ENCODE data around the gene ENOX1. TPM values are rescaled to one million over a fixed set of nuclear protein-coding genes. Genes with fewer than 3 reads are reported as not detected.

Gene ENOX1
- total and polyA plus RNA-seq, 2 of the 8 experiments (the other 6 are each of a cell fraction or from before 2014, with no cell fraction given): 0.23 to 0.37 TPM

- Histone ChIP-seq H3K36me3 (ENCODE audit: control insufficient read depth in 2 of 4, insufficient read depth in 4 of 4, low read length in 3 of 4) (no peaks in the 10 kb centered on the region), H3K23me2 (ENCODE audit: low read depth, low read length) (no peaks in the 10 kb centered on the region), H3K27ac (ENCODE audit: low read depth, low read length) (no peak overlapping the region), H3K4ac (replicated peaks; ENCODE audit: insufficient read length, low read depth, low read length) (no peak overlapping the region), H2BK15ac (ENCODE audit: low read length) (no peak overlapping the region), H4K5ac (ENCODE audit: insufficient read length, low read depth, low read length) (no peak overlapping the region), H3K9me3 (ENCODE audit: insufficient read depth in 2 of 2, low read depth in 1 of 2, low read length in 1 of 2) (peaks cover 0 to 3% of the 10 kb centered on the region in 2 experiments; a peak in 1 of 4 replicates), H3K79me1 (ENCODE audit: low read depth, low read length) (no peaks in the 10 kb centered on the region), H2AFZ (ENCODE audit: low read length) (no peak overlapping the region), H3K79me2 (ENCODE audit: control insufficient read depth in 1 of 2, insufficient read depth in 2 of 2, low read length in 2 of 2) (no peaks in the 10 kb centered on the region), H2AK5ac (ENCODE audit: low read depth, low read length) (no peak overlapping the region), H3K4me2 (ENCODE audit: insufficient read depth in 1 of 2, low read depth in 2 of 2, low read length in 2 of 2) (no peak overlapping the region), H3K18ac (ENCODE audit: extremely low read depth, low read length) (no peak overlapping the region), H2BK120ac (replicated peaks; ENCODE audit: low read depth, low read length) (no peak overlapping the region), H2BK20ac (ENCODE audit: low read length) (no peak overlapping the region), H3K9ac (replicated peaks in 1 of 4; ENCODE audit: extremely low read depth in 1 of 4, low read depth in 3 of 4, low read length in 3 of 4) (no peak overlapping the region), H2BK12ac (ENCODE audit: low read depth, low read length) (no peak overlapping the region), H4K20me1 (replicated peaks in 1 of 2; ENCODE audit: control insufficient read depth in 1 of 2, insufficient read depth in 2 of 2, low read length in 2 of 2) (no peaks in the 10 kb centered on the region), H2BK5ac (ENCODE audit: low read depth, low read length) (no peak overlapping the region), H3K27me3 (replicated peaks in 1 of 4; ENCODE audit: control insufficient read depth in 3 of 4, extremely low read depth in 1 of 4, insufficient read depth in 3 of 4, low read length in 3 of 4) (no peaks in the 10 kb centered on the region; a peak in 1 of 7 replicates), H3K14ac (ENCODE audit: insufficient read length) (no peak overlapping the region), H4K91ac (replicated peaks; ENCODE audit: insufficient read length, low read length) (no peak overlapping the region), H3K4me3 (ENCODE audit: extremely low read depth in 1 of 4, insufficient read depth in 2 of 4, low read depth in 3 of 4, low read length in 4 of 4) (no peak overlapping the region), H3K23ac (ENCODE audit: insufficient read length) (no peak overlapping the region), H4K8ac (ENCODE audit: extremely low read depth, insufficient read depth, low read length) (no peak overlapping the region), H3K4me1 (replicated peaks in 1 of 4; ENCODE audit: control insufficient read depth in 3 of 4, insufficient read depth in 4 of 4, low read length in 3 of 4) (no peaks in the 10 kb centered on the region), H3K56ac (replicated peaks; ENCODE audit: insufficient read length, low read depth, low read length) (no peak overlapping the region)
- FAIRE-seq (no peak), DNase-seq (ENCODE audit: low read depth in 1 of 2, low spot score in 2 of 2) (no peak)
- 79% methylated on average over 3 of the region's 3 CpGs; no CpG with 5 or more reads in 1 of the 2 experiments for WGBS, 2 experiments (ENCODE audit: extremely low coverage in 1 of 2, insufficient coverage in 1 of 2, insufficient read length in 1 of 2, insufficient replicate concordance in 2 of 2, low coverage in 1 of 2, low lambda C conversion rate in 2 of 2, missing lambda C conversion rate in 1 of 2)
- POLR2A ChIA-PET (ENCODE audit: partially characterized antibody): no interaction called here
- CTCF ChIA-PET (ENCODE audit: partially characterized antibody): interaction anchor here (0.6 to 1.8 kb wide), 3 partner anchors 20 to 732 kb away, joined by 3 to 6 read pairs (median 5); no protein-coding TSS in a partner anchor
- TF ChIP-seq SAP30 (IDR thresholded peaks at IDR 0.05; ENCODE audit: insufficient read depth, insufficient replicate concordance, low read length) (no peak), RFX5 (IDR thresholded peaks at IDR 0.05; ENCODE audit: borderline replicate concordance, low read depth, low read length) (no peak), TEAD4 (IDR thresholded peaks at IDR 0.05; ENCODE audit: low read depth, low read length) (no peak), SP2 (IDR thresholded peaks at IDR 0.05; ENCODE audit: low read length) (no peak), BACH1 (IDR thresholded peaks at IDR 0.05; ENCODE audit: low read length) (no peak), SIRT6 (IDR thresholded peaks at IDR 0.05; ENCODE audit: low read length) (no peak), POLR2A (IDR thresholded peaks at IDR 0.05; ENCODE audit: control extremely low read depth in 1 of 2, low read depth in 2 of 2, low read length in 2 of 2) (no peak), TAF7 (optimal IDR thresholded peaks at IDR 0.05; ENCODE audit: borderline replicate concordance, low read depth, low read length) (no peak), ATF2 (IDR thresholded peaks at IDR 0.05; ENCODE audit: low read length) (no peak), CBX5 (IDR thresholded peaks at IDR 0.05; ENCODE audit: low read depth, low read length) (no peak), KDM1A (IDR thresholded peaks at IDR 0.05; ENCODE audit: borderline replicate concordance, low read length) (no peak)
- TF ChIP-seq, protein P1, sequence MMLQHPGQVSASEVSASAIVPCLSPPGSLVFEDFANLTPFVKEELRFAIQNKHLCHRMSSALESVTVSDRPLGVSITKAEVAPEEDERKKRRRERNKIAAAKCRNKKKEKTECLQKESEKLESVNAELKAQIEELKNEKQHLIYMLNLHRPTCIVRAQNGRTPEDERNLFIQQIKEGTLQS (IDR thresholded peaks at IDR 0.05; ENCODE audit: insufficient read depth, low read depth, low read length): no peak
Observed at GRCh38 chr13:43196750-43197370, 589.9 kb downstream of the ENOX1 start.

Measured in H1 (cell line).